NCI-H2227 treated with DMSO at 0.1 percent for 48 hours (cell line): ENCODE results near the gene SPIB.
"Not testable (repeated sequence)": the region's sequence is repeated elsewhere in the genome, so short reads cannot be mapped to it uniquely, and the experiment has no call there.

Experiments used
- DNase-seq: peaks from one replicate; lab custom pipeline; 2025; lab: John Stamatoyannopoulos, UW

Gene SPIB

DNA sequence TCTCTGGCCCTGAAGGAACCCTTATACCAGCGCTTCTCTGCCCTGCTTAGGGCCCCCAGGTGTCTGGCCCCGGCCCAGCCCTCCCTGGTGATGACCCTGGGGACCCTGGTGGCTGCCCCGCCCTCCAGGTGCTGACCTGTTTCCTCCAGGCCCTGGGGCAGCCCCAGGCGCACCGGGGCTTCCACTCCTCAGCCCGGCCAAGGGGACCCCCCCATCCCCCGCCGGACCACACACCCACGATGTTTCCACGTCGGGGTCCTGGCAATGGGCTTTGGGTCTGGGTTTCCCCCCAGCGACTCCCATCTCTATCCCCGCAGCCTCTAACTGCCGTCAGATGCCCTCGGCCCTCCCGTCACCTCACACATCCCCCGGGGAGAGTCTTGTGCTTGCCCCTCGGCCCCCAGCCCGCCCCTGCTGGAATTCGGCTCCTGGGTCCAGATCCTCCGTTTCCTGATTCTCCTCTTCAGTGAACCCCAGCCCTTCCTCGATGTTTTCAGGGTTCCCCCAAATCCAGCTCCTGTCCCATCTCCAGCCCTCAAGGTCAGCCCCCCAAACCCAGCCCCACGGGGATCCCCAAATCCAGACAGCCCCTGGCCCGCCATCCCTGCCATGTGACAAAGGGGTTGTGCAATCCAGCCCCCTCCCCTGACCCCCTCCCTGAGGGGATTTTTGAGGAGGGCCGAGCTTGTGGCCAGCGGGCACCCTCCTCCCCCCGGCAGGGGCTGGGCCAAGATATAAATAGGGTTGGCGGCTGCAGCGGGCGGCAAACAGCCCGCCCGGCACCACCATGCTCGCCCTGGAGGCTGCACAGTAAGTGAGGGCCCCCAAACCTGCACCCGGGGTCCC, at the start of gene SPIB:
SPIB (plus strand) TSS at position 763 of the 846 bp plus-strand sequence; CDS start at position 788, 25 bp downstream.
- DNase-seq: no peak

DNA sequence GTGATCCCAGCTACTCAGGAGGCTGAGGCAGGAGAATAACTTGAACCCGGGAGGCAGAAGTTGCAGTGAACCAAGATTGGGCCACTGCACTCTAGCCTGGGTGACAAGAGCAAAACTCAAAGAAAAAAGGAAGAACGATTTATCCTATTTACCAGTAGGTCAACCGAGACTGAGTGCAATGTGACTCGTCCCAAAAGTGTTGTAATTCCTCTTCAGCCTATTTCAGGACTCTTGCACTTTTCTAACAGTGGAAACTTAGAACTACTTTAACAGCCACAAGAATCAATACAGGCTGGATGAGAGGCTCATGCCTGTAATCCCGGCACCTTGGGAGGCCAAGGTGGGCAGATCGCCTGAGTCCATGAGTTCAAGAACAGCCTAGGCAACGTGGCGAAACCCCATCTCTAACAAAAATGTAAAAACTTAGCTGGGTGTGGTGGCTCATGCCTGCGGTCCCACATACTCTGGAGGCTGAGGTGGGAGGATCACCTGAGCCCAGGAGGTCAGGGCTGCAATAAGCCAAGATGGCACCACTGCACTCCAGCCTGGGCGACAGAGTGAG, 46.7 kb upstream of the SPIB start:
- no peak for DNase-seq

DNA sequence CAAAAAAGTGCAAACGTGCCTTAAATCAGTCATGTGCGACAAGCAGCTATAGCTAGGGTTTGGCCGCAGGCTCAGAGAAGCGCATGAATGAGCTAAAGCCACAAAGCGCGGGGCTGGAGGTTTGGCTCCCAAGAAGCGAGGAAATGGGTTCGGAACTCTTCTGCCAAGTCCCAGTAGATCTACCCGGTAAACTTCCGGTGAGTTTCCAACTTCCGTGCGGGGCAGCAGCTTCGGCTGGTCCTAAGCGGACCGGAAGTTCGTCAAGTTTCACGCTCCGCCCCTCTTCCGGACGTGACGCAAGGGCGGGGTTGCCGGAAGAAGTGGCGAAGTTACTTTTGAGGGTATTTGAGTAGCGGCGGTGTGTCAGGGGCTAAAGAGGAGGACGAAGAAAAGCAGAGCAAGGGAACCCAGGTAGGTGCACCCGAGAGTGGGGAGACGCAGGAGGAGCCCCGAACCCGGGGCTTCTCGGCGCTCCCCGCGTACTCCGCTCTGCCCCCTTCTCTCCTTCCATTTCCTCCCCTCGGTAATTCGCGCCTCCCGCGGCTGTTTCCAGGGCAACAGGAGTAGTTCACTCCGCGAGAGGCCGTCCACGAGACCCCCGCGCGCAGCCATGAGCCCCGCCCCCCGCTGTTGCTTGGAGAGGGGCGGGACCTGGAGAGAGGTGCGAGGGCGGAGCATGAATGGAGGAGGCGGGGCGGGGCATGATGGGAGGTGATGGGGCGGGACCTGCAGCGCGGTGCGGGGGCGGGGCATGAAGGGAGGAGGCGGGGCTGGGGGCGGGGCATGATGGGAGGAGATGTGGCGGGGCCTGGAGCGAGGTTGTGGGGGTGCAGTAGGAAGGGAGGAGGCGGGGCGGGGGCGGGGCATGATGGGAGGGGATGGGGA, 42.3 kb upstream of the SPIB start, which contains the start of gene NR1H2:
NR1H2 (plus strand) TSS at position 292 of the 885 bp plus-strand sequence. CDS start 1,149 bp downstream, outside the sequence.
- DNase-seq: peak; percentile 87

DNA sequence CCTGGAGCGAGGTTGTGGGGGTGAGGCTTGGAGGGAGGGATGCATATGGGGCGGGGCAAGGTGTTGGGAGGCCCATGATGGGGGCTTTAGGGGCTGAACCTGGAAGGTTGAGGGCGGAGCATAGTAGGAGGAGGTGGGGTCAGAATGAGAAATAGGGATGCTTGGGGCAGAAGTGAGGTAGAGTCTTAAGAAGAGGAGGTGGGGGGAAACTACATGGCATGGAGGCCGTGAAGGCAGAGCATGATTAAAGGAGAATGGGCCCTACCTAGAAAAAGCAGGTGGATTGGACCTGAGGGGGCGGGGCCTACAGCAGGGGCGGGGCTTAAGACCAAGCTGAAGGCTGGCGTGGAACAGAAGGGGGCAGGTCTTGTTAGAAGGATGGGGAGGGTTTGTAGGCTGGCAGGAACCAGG, 41.7 kb upstream of the SPIB start:
- DNase-seq: peak; percentile 60

DNA sequence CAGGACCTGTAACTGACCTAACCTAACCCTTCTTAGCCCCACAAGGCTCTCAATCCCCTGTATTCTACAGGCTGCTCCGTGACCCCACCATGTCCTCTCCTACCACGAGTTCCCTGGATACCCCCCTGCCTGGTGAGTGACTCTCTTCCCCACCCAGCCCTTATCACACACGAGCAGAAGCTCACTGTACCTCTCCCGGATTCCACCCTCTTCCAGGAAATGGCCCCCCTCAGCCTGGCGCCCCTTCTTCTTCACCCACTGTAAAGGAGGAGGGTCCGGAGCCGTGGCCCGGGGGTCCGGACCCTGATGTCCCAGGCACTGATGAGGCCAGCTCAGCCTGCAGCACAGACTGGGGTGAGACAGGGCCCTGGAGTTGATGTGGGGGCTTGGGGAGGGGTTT, 41.2 kb upstream of the SPIB start:
- no peak for DNase-seq

DNA sequence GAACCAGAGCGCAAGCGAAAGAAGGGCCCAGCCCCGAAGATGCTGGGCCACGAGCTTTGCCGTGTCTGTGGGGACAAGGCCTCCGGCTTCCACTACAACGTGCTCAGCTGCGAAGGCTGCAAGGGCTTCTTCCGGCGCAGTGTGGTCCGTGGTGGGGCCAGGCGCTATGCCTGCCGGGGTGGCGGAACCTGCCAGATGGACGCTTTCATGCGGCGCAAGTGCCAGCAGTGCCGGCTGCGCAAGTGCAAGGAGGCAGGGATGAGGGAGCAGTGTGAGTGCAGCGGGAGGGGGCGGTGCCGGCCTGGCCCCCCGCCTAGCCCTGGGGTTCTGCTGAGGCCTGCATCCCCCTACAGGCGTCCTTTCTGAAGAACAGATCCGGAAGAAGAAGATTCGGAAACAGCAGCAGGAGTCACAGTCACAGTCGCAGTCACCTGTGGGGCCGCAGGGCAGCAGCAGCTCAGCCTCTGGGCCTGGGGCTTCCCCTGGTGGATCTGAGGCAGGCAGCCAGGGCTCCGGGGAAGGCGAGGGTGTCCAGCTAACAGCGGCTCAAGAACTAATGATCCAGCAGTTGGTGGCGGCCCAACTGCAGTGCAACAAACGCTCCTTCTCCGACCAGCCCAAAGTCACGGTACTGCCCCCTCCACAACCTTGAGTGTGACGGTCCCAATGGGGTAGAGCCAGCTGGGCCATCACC, 40.4 kb upstream of the SPIB start:
- DNase-seq: no peak

DNA sequence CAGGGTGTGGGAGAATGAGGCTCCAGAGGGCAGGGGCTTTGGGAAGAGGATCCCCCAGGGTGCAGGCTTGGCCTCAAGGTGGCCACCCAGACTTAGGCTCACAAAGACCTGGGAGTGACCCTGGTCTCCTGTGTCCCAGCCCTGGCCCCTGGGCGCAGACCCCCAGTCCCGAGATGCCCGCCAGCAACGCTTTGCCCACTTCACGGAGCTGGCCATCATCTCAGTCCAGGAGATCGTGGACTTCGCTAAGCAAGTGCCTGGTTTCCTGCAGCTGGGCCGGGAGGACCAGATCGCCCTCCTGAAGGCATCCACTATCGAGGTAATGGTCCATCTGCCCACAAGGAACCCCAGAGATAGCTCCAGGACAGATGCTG, 39.9 kb upstream of the SPIB start:
- DNase-seq: no peak

DNA sequence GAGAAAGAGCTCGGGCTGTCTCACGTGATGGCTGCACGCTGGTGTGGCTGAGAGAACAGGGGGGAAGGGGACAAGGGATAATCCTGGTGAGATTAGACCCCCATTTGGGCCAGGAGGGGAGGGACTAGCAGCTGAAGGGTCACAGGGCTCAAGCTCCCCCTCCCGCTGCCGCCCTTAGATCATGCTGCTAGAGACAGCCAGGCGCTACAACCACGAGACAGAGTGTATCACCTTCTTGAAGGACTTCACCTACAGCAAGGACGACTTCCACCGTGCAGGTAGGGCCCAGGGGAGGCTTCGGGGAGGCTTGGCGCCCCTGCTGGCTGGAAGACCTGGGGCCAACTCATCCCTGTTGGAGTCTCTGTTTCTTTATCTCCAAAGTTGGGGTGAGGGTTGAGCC, 39.1 kb upstream of the SPIB start:
- no peak for DNase-seq

DNA sequence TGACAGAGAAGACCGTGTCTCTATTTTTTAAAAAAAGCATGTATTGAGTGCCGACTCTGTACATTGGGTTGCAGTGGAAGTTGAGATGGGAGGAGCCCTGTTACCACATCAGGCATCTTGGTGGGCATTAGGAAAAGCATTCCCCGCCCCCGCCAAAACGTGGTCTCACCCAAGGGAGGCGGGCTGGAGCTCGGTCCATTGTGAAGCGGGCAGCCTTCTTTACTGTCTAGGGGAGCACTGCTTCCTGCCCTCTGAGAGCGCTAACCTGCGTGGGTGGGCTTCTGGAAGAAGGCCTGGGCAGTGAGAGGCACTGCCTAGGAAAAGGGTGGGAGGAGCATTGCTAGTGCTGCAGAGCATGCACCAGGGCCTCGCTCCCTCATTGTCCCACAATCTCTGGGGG, 38.6 kb upstream of the SPIB start:
- no peak for DNase-seq

DNA sequence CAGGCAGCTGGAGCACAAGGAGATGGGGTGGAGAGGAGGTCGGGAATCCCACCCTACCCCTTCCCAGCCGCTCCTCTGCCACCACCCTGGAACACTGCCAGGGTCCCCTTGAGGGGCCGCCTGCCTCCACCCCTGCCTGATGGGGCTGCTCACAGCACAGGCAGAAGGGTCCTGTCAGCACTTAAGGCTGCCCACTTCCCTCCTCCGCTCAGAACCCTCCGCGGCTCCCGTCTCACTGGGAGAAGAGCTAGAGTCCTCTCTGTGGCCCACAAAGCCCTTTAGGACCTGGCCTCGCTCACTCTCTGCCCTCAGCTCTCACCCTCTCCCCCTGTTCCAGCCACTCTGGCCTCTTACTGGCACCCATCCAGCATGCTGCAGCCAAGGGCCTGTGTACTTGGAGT, 38.0 kb upstream of the SPIB start:
- no peak for DNase-seq

DNA sequence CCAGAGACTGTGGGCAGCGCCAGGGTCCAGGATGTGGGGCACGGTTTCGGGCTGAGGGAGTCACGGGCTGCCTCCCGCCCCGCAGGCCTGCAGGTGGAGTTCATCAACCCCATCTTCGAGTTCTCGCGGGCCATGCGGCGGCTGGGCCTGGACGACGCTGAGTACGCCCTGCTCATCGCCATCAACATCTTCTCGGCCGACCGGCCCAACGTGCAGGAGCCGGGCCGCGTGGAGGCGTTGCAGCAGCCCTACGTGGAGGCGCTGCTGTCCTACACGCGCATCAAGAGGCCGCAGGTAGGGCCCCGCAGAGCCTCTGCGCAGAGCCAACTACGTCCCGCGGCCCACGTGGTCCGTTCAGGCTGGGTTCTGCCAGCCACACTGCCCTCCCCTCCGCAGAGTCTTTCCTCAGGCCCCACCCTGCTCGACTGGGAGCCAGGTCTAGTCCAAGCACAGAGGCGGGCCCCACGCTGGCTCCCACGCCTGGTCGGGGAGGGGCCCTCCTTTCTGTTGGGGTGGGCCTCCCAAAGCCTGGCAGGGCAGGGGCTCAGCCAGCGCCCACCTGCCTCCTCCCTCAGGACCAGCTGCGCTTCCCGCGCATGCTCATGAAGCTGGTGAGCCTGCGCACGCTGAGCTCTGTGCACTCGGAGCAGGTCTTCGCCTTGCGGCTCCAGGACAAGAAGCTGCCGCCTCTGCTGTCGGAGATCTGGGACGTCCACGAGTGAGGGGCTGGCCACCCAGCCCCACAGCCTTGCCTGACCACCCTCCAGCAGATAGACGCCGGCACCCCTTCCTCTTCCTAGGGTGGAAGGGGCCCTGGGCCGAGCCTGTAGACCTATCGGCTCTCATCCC, 36.6 kb upstream of the SPIB start:
- no peak for DNase-seq

DNA sequence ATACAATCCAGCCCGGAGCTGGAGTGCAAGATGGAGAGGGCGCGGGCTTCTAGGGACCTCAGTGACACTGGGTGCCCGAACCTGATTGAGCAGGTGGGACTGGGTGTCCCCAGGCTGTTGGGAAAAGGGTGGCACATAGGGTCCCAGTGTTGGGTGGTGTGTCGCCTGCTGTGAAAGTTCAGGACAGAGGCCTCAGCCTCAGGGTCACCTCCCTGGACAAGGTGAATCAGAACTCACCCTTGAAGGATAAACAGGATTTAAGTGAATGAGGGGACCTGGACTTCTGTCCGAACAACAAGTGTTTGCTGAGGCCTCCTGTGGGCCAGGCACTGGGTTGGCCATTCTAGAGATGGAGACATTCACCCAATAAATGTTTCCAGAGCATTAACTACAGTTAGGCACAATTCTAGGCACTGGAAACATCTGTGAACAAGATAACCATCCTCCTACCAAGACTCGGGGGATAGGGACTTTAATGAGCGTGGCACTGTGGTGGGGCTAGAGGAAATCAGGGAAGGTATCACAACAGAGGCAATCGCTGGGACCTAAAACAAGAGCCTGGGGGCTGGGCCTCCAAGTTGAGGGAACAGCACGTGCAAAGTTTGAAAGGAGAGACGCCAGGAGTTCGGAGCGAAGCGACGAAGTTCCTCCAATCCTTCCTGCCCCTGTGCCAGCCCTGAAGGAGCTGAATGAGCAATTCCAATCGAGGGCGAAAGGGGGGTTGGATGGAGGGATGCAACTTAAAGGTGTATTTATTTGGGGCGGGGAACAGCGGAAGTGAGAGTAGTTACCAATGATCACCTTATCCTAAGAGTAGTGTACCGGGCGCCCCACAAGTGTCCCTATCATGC, 35.5 kb upstream of the SPIB start:
- DNase-seq: no peak

DNA sequence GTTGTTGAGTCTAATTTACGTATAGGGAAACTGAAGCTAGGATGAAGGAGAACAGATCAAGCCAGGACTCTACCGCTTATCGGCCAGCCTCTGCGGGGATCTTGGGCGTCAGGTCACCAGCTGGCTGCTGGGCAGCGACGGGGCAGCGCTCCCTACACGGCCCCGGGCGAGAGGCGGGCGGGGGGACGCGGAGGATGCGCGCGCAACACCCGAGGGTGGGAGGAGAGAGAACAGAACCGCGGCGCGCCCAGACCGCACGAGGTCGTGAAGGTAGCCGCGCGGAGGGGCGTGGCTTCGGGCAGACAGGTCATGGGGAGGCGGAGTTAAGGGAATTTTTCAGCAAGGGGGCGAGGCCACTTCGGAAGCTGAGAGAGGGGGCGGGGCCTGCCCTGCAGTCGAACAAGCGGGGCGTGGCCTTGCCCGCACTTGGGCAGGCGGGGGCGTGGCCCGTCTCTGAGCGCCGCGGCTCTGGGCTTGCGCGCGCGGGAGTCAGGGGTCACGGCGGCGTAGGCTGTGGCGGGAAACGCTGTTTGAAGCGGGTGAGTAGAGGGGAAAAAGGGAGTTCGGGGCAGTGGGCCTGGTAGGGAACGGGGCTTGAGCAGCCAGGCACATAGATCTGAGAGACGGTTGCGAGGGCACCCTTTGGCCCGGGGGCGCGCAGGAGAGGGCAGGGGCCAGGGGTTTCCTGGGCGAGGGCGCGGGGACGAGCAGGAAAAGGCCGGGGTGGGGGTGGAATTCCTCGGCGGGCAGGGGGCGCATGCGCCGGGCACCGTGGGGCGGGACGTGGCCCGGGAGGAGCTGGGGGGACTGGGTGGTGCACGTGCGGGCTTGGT, 34.7 kb upstream of the SPIB start, which contains the start of gene POLD1:
POLD1 (plus strand) TSS at position 496 of the 833 bp plus-strand sequence. CDS start 14,505 bp downstream, outside the sequence.
- DNase-seq: peak; percentile 95

DNA sequence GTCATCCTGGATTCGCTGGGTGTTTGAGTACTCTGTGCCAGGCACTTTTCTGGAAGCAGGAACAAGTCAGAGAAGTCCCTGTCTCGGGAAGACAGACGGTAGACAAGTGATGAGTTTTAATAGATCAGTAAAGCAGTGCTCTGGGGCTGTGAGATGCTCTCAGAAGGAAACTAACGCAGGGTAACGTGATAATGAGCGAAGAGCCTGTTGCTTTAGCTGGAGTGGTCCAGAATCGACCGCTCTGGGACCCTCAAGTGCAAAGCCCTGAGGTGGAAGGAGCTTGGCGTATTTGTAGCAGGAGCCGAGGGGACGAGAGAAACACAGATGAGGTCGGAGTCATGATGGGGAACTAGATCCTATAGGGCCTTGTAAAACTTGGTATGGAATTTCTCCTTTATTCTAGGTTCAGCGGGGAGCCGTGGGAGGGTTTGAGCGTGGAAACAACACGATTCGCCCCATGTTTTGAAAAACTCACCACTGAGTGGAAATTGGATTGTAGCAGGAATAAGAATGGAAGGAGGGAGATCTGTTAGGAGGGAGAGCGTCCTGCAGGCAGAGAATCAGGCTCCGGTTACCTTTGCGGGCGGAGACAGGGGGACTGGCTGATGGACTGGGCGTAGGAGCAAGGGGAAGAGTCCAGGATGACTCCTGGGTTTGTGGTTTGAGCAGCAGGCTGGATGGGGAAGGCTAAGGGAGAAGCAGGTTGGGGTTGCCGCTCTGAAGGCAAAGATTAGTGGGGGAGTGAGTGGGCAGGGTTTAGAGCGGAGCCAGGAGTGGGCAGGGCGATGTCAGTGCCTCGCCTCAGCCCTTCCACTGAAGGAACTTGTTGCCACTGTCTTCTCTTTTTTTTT, 33.8 kb upstream of the SPIB start:
- peak; percentile 18 for DNase-seq

DNA sequence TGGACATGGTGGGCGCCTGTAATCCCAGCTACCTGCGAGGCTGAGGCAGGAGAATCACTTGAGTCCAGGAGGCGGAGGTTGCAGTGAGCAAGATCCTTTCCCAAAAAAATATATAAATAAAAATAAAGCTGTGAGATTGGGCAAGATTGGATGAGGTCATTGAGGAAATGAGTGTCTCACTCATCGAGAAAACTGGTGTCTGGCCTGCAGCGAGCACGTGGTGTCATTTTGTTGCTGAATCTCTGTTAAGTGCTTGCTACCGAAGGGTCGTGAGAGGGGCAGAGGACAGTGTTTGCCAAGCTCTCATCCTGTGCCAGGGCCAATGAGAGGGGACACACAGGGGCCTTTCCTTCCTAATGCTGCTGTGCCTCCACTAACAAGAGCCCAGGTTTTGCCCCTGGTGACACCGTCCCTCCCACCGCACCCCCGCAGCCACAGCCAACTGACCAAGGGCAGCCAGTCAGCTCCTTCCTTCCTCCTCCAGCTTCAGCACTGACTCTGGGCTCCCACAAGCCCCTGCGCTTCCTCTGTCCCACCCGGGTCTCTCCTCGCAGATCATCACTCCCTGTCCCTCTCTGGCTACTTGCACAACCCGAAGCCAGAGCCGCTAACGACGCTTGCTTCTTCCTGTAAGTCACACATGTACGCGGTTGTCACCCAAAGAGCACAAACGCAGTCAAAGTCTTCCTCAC, 31.4 kb upstream of the SPIB start:
- no peak for DNase-seq

DNA sequence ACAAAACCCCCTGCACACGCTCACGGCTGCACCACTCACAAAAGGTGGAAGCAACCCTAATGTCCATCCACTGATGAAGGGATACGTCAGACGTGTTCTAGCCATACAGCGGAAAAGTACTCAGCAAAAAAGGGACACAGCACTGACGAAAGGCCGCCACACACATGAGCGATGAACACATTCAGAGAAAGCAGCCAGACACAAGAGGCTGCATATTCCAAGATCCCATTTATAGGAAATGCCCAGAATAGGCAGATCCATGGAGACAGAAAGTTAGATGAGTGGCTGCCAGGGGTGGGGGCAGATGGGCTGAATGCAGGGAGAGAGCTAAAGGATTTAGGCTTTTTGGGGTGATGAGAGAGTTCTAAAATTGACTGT, 30.9 kb upstream of the SPIB start:
- no peak for DNase-seq

DNA sequence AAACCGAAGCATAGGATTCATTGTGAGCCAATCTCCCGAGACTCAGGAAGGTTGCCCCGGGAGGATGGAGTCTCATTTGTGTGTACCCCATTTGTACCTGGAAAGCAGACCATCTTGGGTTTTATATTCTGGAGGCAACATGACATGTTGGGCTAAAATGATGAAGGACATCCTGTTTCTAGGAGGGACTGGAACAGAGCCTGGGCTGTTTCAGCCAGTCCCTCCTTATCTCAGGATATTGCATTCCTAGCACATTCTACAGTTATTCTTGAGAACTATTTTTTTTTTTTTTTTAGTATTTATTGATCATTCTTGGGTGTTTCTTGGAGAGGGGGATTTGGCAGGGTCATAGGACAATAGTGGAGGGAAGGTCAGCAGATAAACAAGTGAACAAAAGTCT, 28.4 kb upstream of the SPIB start:
- DNase-seq: not testable (repeated sequence)
